Measurements from ENCODE around the gene PAX8. TPM values are rescaled to one million over a fixed set of nuclear protein-coding genes. Genes with fewer than 3 reads are reported as not detected.

The PAX8 gene
- total RNA-seq, 1 experiment from 2014 or later = 1.5 TPM

GRCh38 chr2:113195923-113196501 is 82.7 kb downstream of the PAX8 start:
- H3K9me3 ChIP-seq (ENCODE audit: low read length) = no peaks in the 10 kb centered on the region
- no peak for DNase-seq
- no peak overlapping the region for H3K4me3 ChIP-seq (ENCODE audit: low read length)
- no peaks in the 10 kb centered on the region for H3K27me3 ChIP-seq (ENCODE audit: low read length)
- H3K9ac ChIP-seq (ENCODE audit: low read length) = no peak overlapping the region
- peaks cover 1% of the 10 kb centered on the region for H3K79me2 ChIP-seq (ENCODE audit: low read length)
- peaks cover 1% of the 10 kb centered on the region; the same call in 1 of the 2 replicates for H4K20me1 ChIP-seq (ENCODE audit: insufficient read depth, low read depth, low read length)
- H3K4me2 ChIP-seq (ENCODE audit: low read depth, low read length, poor library complexity, severe bottlenecking) = no peak overlapping the region
- no peak overlapping the region for H3K27ac ChIP-seq (ENCODE audit: low read length)
- H3K9me2 ChIP-seq (replicated peaks; ENCODE audit: insufficient read depth, low read length) = no peaks in the 10 kb centered on the region
- H3K36me3 ChIP-seq (ENCODE audit: insufficient read depth, low read length) = peaks cover 18% of the 10 kb centered on the region
- no peaks in the 10 kb centered on the region for H3K4me1 ChIP-seq (ENCODE audit: low read length)
- no peak overlapping the region for H2AFZ ChIP-seq (ENCODE audit: low read length)

- no peaks in the 10 kb centered on the region for H3K27me3 ChIP-seq (ENCODE audit: low read length)
- no peak overlapping the region for H3K27ac ChIP-seq (ENCODE audit: low read length)
- no peaks in the 10 kb centered on the region for H3K9me2 ChIP-seq (replicated peaks; ENCODE audit: insufficient read depth, low read length)
- H2AFZ ChIP-seq (ENCODE audit: low read length) = no peak overlapping the region
- DNase-seq = no peak
- peaks cover 4% of the 10 kb centered on the region for H3K4me1 ChIP-seq (ENCODE audit: low read length)
- H3K4me2 ChIP-seq (ENCODE audit: low read depth, low read length, poor library complexity, severe bottlenecking) = no peak overlapping the region
- no peak overlapping the region for H3K9ac ChIP-seq (ENCODE audit: low read length)
- H4K20me1 ChIP-seq (ENCODE audit: insufficient read depth, low read depth, low read length) = peaks cover 4% of the 10 kb centered on the region; the same call in 1 of the 2 replicates
- H3K9me3 ChIP-seq (ENCODE audit: low read length) = no peaks in the 10 kb centered on the region
- peaks cover 26% of the 10 kb centered on the region for H3K36me3 ChIP-seq (ENCODE audit: insufficient read depth, low read length)
- H3K79me2 ChIP-seq (ENCODE audit: low read length) = peaks cover 25% of the 10 kb centered on the region
- no peak overlapping the region for H3K4me3 ChIP-seq (ENCODE audit: low read length)
Measured at GRCh38 chr2:113192459-113193100, 86.1 kb downstream of the PAX8 start.

GRCh38 chr2:113190871-113191270 is 87.8 kb downstream of the PAX8 start:
- Histone ChIP-seq H3K9ac (ENCODE audit: low read length) (no peak overlapping the region), H4K20me1 (ENCODE audit: insufficient read depth, low read depth, low read length) (peaks cover 4% of the 10 kb centered on the region; the same call in 1 of the 2 replicates), H3K9me3 (ENCODE audit: low read length) (no peaks in the 10 kb centered on the region), H3K9me2 (replicated peaks; ENCODE audit: insufficient read depth, low read length) (no peaks in the 10 kb centered on the region), H3K4me1 (ENCODE audit: low read length) (peaks cover 4% of the 10 kb centered on the region), H3K4me2 (ENCODE audit: low read depth, low read length, poor library complexity, severe bottlenecking) (no peak overlapping the region), H3K4me3 (ENCODE audit: low read length) (no peak overlapping the region), H2AFZ (ENCODE audit: low read length) (no peak overlapping the region), H3K79me2 (ENCODE audit: low read length) (peaks cover 31% of the 10 kb centered on the region), H3K36me3 (ENCODE audit: insufficient read depth, low read length) (peaks cover 23% of the 10 kb centered on the region), H3K27ac (ENCODE audit: low read length) (no peak overlapping the region), H3K27me3 (ENCODE audit: low read length) (no peaks in the 10 kb centered on the region)
- DNase-seq = no peak

- Histone ChIP-seq H3K4me2 (ENCODE audit: low read depth, low read length, poor library complexity, severe bottlenecking) (no peak overlapping the region), H4K20me1 (ENCODE audit: insufficient read depth, low read depth, low read length) (peaks cover 21% of the 10 kb centered on the region), H3K9me3 (ENCODE audit: low read length) (no peaks in the 10 kb centered on the region), H3K9me2 (replicated peaks; ENCODE audit: insufficient read depth, low read length) (no peaks in the 10 kb centered on the region), H3K36me3 (ENCODE audit: insufficient read depth, low read length) (peaks cover 9% of the 10 kb centered on the region), H3K27ac (ENCODE audit: low read length) (no peak overlapping the region), H3K9ac (ENCODE audit: low read length) (no peak overlapping the region), H3K79me2 (ENCODE audit: low read length) (peaks cover 52% of the 10 kb centered on the region), H3K4me1 (ENCODE audit: low read length) (peaks cover 4% of the 10 kb centered on the region), H3K27me3 (ENCODE audit: low read length) (no peaks in the 10 kb centered on the region), H2AFZ (ENCODE audit: low read length) (no peak overlapping the region), H3K4me3 (ENCODE audit: low read length) (no peak overlapping the region)
- DNase-seq = no peak
Measured at GRCh38 chr2:113187771-113188170, 91.0 kb downstream of the PAX8 start.

- Histone ChIP-seq H2AFZ (ENCODE audit: low read length) (no peak overlapping the region), H3K4me2 (ENCODE audit: low read depth, low read length, poor library complexity, severe bottlenecking) (no peak overlapping the region), H3K27ac (ENCODE audit: low read length) (no peak overlapping the region), H3K9ac (ENCODE audit: low read length) (no peak overlapping the region), H3K27me3 (ENCODE audit: low read length) (no peaks in the 10 kb centered on the region), H3K4me3 (ENCODE audit: low read length) (no peak overlapping the region), H3K4me1 (ENCODE audit: low read length) (peaks cover 4% of the 10 kb centered on the region), H3K9me2 (replicated peaks; ENCODE audit: insufficient read depth, low read length) (no peaks in the 10 kb centered on the region), H3K36me3 (ENCODE audit: insufficient read depth, low read length) (peaks cover 9% of the 10 kb centered on the region), H3K9me3 (ENCODE audit: low read length) (no peaks in the 10 kb centered on the region), H3K79me2 (ENCODE audit: low read length) (peaks cover 64% of the 10 kb centered on the region), H4K20me1 (ENCODE audit: insufficient read depth, low read depth, low read length) (peaks cover 21% of the 10 kb centered on the region)
- DNase-seq = no peak
Measured at GRCh38 chr2:113186433-113186796, 92.3 kb downstream of the PAX8 start.

GRCh38 chr2:113185664-113186432 is 92.9 kb downstream of the PAX8 start:
- peaks cover 18% of the 10 kb centered on the region for H4K20me1 ChIP-seq (ENCODE audit: insufficient read depth, low read depth, low read length)
- peaks cover 4% of the 10 kb centered on the region for H3K4me1 ChIP-seq (ENCODE audit: low read length)
- H3K4me2 ChIP-seq (ENCODE audit: low read depth, low read length, poor library complexity, severe bottlenecking) = no peak overlapping the region
- peaks cover 66% of the 10 kb centered on the region for H3K79me2 ChIP-seq (ENCODE audit: low read length)
- H3K9me2 ChIP-seq (replicated peaks; ENCODE audit: insufficient read depth, low read length) = no peaks in the 10 kb centered on the region
- H3K36me3 ChIP-seq (ENCODE audit: insufficient read depth, low read length) = peaks cover 9% of the 10 kb centered on the region
- no peak overlapping the region for H3K27ac ChIP-seq (ENCODE audit: low read length)
- no peak for DNase-seq
- no peak overlapping the region for H2AFZ ChIP-seq (ENCODE audit: low read length)
- H3K27me3 ChIP-seq (ENCODE audit: low read length) = no peaks in the 10 kb centered on the region
- H3K4me3 ChIP-seq (ENCODE audit: low read length) = no peak overlapping the region
- no peaks in the 10 kb centered on the region for H3K9me3 ChIP-seq (ENCODE audit: low read length)
- no peak overlapping the region for H3K9ac ChIP-seq (ENCODE audit: low read length)

GRCh38 chr2:113184531-113185230 is 94.0 kb downstream of the PAX8 start:
- no peaks in the 10 kb centered on the region for H3K9me3 ChIP-seq (ENCODE audit: low read length)
- no peak for DNase-seq
- no peaks in the 10 kb centered on the region for H3K9me2 ChIP-seq (replicated peaks; ENCODE audit: insufficient read depth, low read length)
- H3K4me2 ChIP-seq (ENCODE audit: low read depth, low read length, poor library complexity, severe bottlenecking) = no peak overlapping the region
- H3K9ac ChIP-seq (ENCODE audit: low read length) = no peak overlapping the region
- no peaks in the 10 kb centered on the region for H3K27me3 ChIP-seq (ENCODE audit: low read length)
- no peak overlapping the region for H2AFZ ChIP-seq (ENCODE audit: low read length)
- peaks cover 16% of the 10 kb centered on the region for H4K20me1 ChIP-seq (ENCODE audit: insufficient read depth, low read depth, low read length)
- H3K4me3 ChIP-seq (ENCODE audit: low read length) = no peak overlapping the region
- H3K4me1 ChIP-seq (ENCODE audit: low read length) = peaks cover 4% of the 10 kb centered on the region
- no peak overlapping the region for H3K27ac ChIP-seq (ENCODE audit: low read length)
- H3K36me3 ChIP-seq (ENCODE audit: insufficient read depth, low read length) = peaks cover 5% of the 10 kb centered on the region; the same call in 1 of the 2 replicates
- peaks cover 66% of the 10 kb centered on the region for H3K79me2 ChIP-seq (ENCODE audit: low read length)

GRCh38 chr2:113183703-113184102 is 95.0 kb downstream of the PAX8 start:
- Histone ChIP-seq H2AFZ (ENCODE audit: low read length) (no peak overlapping the region), H3K4me2 (ENCODE audit: low read depth, low read length, poor library complexity, severe bottlenecking) (no peak overlapping the region), H3K9me2 (replicated peaks; ENCODE audit: insufficient read depth, low read length) (no peaks in the 10 kb centered on the region), H3K9me3 (ENCODE audit: low read length) (no peaks in the 10 kb centered on the region), H3K27me3 (ENCODE audit: low read length) (no peaks in the 10 kb centered on the region), H3K4me3 (ENCODE audit: low read length) (no peak overlapping the region), H3K4me1 (ENCODE audit: low read length) (no peaks in the 10 kb centered on the region), H3K36me3 (ENCODE audit: insufficient read depth, low read length) (peaks cover 3% of the 10 kb centered on the region; the same call in 1 of the 2 replicates), H4K20me1 (ENCODE audit: insufficient read depth, low read depth, low read length) (peaks cover 16% of the 10 kb centered on the region), H3K27ac (ENCODE audit: low read length) (no peak overlapping the region), H3K9ac (ENCODE audit: low read length) (no peak overlapping the region), H3K79me2 (ENCODE audit: low read length) (peaks cover 69% of the 10 kb centered on the region)
- DNase-seq = no peak
